Liver (tissue), 3 donors: Measurements from ENCODE around the gene AMMECR1.

Source experiments
- CTCF ChIP-seq: fragments of 150-350 bp; IDR thresholded peaks from 2 replicates; pipeline ENCODE4 v1.5.1; 2017; ENCODE audit warnings: improper control_type of control experiment, low read depth, low read length; ENCODE audit not compliant: missing input control
- EGR1 ChIP-seq, 2 donors: IDR thresholded peaks; 2 replicates each; pipeline ENCODE4 v1.6.1; 2016 to 2018; ENCODE audit warnings: antibody characterized with exemption in 2 of 2, low read depth in 2 of 2
- donor health status: healthy.
- donor health status: healthy.

GRCh38 chrX:110294087-110294486 lies 23.8 kb downstream of the AMMECR1 start:
- TF ChIP-seq CTCF (no peak), EGR1 (IDR thresholded peaks at IDR 0.05; ENCODE audit: low read depth in 2 of 2) (no peak)
